H1 (cell line): ENCODE results near the gene STRIP2. TPM values are rescaled to one million over a fixed set of nuclear protein-coding genes. Genes with fewer than 3 reads are reported as not detected.

Experiments
- CHD2 ChIP-seq: IDR thresholded peaks from 2 replicates; pipeline ENCODE4 v1.6.1; 2012; ENCODE audit warnings: low read length, improper control_type of control experiment
- TBP ChIP-seq: IDR thresholded peaks from 2 replicates; pipeline ENCODE4 v1.6.1; 2011; ENCODE audit warnings: low read depth, low read length, improper control_type of control experiment
- polyA plus RNA-seq, 7 experiments: library from polyadenylated mRNA; depleted of rRNA in 3 of 7; stranded (reverse) in 5 of 7; unstranded in 2 of 7; fragments of >200 nt in 5 of 7; fragments of 200-250 nt in 2 of 7; gene quantifications; 1 replicate in 5 of 7; 2 replicates in 1 of 7; 4 replicates in 1 of 7; pipeline versions ENCODE4 v1.2.1 to v1.2.3, GENCODE V29; 2011 to 2013; ENCODE audit warnings: missing spikeins in 2 of 7, mixed read lengths in 2 of 7
- total RNA-seq: library from RNA; stranded (reverse); fragmentation: NEBNext Ultra II Directional; extraction: Animal tissue kit (Norgen Biotek cat#: 25700); gene quantifications from 2 replicates; pipeline ENCODE4 v1.2.1, GENCODE V29; 2021

Gene STRIP2
- total and polyA plus RNA-seq, 2 of the 8 experiments (the other 6 are each of a cell fraction or from before 2014, with no cell fraction given), result 5.3 to 8.2 TPM

DNA sequence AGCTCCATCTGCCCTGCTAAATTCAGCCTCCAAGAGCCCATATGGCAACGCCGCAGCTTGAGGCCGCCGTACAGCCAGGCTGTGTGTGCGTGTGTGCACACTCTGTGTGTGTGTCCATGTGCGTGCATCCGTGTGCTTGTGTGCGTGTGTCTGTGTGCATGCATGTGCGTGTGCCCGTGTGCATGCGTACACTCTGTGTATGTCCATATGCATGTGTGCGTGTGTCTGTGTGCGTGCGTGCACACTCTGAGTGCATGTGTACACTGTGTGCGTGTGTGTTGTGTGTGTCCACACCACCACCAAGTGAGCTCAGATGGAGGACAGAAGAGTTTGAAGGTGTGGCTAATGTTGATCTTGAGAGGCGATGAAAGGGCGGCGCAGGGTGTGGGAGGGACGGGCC lies 98.1 kb downstream of the STRIP2 start (continued):
- TF ChIP-seq CHD2, result no peak
- no peak for TF ChIP-seq TBP
